ENCODE data around the gene ROBO1.

- TF ChIP-seq EZH2 (IDR thresholded peaks at IDR 0.05; ENCODE audit: insufficient read depth, poor library complexity, severe bottlenecking) (no peak), EZH2phosphoT487 (IDR thresholded peaks at IDR 0.05; ENCODE audit: insufficient read depth, low read depth) (no peak)
Measured at GRCh38 chr3:79378064-79378463, 389.7 kb downstream of the ROBO1 start.
